HG03432 (cell line): Measurements from ENCODE around the gene DBI.

ENCODE experiments used
- ATAC-seq: cut with Tn5 transposase; IDR thresholded peaks from one replicate; pipeline ENCODE4 v1.9.1; 2021; ENCODE audit warnings: mild to moderate bottlenecking, moderate library complexity; ENCODE audit not compliant: unreplicated experiment

Gene DBI

DNA sequence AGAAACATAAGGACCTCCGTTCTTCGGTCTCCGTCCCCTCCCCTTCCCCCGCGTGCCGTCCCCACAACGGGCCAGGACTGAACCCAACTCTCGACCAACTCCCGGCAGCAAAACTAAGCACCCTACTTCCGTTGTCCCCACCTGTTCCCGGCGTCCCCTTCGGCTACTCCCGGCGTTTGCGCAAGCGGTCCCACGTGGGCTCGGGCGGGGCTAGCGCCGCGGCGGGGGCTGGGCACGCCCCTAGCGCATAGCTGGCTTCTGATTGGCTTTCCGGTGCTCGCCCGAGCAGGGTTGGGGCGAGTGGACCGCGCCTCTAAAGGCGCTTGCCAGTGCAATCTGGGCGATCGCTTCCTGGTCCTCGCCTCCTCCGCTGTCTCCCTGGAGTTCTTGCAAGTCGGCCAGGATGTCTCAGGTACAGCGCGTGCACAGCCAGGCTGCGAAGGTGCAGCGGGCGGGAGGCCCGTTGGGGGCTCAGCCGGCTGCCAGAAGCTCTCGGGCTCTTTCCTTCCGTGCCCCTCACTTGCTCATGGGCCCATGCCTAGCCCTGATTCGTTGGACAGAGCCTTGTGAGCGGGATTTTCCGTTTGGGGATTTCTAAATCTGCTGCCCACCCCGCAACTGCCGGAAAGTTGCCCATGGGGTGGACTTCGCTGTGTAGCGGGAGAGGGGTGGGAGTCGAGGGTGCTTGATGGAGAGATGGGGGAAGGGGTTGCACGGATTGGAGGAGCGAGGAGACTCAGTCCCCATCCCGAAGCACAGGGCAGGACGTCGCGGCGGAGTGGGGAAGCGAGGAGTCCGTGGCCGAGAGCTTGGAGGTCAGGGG lies at the start of gene DBI, which contains the start of gene C2orf76:
Gene DBI (plus strand): TSS at position 329 of the 823 bp plus-strand sequence. CDS start 75 bp downstream, at position 404.
Gene C2orf76 (minus strand): TSS at position 186 of the 823 bp plus-strand sequence. CDS start 26,875 bp downstream, outside the sequence.
- ATAC-seq = peak; percentile 96

DNA sequence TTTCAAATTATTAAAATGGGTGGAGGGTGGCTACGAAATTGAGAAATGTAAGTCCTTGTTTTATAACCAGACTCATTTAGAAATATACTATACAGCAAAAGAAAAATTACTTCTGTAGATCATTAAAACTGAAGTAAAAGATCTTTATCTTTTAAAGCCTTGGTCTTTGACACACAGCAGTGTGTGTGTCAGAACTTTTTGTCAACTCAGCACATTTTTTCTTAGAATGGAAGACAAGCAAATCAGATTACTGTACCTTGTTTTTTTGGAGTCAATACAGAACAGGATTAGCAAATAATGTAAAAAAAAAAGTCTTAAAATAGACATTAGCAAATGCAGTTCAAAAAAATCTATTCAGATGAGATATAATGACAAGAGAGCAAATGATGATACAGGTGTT lies 49.2 kb upstream of the DBI start:
- ATAC-seq = no peak

DNA sequence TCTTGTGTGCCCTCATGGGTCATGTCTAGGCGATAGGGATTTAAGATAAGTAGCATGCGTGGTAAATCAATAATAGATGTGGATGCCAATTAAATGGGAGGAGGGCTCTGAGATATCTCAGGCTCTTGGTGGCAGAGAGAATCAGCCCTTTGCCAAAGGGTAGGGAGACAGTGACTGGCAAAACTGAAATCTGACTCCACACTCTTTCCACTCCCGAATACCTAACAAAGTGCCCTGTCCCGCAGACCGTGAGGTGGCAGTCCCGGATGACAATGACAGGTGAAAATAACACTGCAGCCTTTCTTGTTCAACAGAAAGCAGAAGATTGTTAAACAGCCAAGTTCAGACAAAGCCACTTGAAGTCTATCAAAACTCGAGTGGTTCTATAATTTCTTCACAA lies 47.2 kb upstream of the DBI start:
- no peak for ATAC-seq

DNA sequence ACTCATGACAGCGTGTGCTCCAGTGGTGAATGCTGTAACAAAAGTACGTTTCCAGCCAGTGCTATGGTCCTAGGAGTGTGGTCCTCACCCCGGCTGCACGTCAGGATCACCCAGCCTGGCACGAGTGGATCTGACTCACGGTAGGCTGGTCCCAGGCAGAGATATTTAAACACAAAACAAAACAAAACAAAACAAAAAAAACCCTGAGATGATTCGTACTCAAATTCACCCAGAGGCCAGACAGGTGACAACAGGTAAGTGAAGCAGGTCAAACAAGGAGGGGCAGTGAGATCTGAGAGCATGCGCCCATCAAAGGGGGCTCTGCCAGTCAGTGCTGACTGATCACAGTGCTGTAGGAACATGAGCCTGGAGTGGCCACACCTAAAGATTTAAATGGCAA lies 43.3 kb upstream of the DBI start:
- no peak for ATAC-seq

DNA sequence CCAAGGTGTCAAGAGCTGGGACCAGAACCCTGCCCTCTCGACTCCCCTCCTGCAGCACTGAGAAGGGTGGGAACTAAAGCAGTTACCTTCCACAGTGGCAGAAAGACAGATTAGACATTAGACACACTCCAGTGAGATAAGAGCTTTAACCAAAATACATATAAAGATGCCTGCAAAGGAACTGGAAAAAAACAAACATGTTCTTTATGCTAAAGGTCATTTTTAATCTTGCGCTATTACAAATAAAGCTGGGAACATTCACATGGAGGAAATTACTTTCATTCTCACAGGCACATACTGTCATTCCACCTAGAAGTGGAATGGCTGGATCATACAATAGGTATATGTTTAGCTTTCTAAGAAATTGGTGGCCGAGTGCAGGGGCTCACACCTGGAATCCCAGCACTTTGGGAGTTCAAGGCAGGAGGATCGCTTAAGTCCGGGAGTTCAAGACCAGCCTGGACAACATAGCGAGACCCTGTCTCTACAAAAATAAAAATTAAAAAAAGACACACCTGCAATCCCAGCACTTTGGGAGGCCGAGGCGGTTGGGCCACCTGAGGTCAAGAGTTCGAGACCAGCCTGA lies 42.0 kb upstream of the DBI start:
- no peak for ATAC-seq

DNA sequence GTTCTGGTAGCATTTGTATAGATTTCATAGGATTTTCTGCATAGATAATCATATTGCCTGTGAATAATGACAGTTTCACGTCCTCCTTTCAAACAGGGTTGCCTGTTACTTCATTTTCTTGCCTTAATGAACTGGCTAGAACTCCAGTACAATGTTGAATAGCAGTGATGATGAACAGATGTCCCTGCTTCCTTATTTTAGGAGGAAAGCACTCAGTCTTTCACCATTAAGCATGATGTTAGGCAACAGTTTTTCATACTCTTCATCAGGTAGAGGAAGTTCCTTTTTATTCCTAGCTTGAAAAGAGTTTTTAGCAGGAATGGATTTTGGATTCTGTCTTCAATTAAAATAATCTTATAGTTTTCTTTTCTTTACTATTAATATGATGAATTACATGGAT lies 39.8 kb upstream of the DBI start:
- no peak for ATAC-seq

DNA sequence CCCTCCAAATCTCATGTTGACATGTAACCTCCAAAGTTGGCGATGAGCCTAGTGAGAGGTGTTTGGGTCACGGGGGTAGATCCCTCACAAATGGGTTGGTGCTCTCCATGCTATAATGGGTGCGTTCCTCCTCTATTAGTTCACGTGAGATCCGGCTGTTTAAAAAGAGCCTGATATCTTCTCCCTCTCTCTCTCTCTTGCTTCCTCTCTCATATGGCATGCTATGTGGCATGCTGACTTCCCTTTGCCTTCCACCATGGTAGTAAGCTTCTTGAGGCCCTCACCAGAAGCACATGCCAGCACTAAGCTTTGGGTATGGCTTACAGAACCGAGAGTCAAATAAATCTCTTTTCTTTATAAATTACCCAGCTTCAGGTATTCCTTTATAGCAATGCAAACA lies 39.3 kb upstream of the DBI start:
- ATAC-seq = no peak

DNA sequence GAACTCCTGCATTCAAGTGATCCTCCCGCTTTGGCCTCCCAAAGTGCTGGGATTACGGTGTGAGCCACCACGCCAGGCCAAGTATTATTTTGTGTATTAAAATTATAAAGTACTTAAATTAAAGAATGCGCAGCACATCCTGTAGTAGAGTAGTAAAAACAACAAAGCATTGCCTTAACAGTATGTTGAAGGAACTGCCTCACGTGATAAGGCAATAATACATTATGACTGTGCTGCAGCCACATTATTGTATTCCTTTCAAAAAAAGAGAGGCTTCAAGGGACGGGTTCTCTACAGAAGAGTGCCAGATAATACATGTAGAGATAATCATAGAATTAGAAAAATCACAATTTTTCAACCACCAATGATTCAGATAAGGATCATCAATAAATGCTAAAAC lies 33.8 kb upstream of the DBI start:
- ATAC-seq = no peak

DNA sequence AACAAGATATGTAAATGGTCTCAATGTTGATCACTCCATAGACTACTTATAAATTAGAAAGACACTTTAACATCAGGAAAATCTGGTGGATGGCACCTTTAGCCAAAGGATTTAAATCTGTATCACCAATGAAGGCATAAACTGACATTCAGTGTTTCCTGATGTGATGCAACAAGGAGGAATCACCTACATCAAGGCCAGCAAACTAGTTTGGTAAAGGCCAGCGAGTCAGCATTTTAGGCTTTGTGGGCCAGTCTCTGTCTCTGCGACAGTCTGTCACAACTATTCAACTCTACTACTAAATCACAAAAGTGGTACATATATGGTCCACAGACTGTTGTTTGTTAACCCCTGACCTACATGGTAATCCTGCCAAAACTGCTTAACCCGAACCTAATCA lies 33.4 kb upstream of the DBI start:
- ATAC-seq = no peak

DNA sequence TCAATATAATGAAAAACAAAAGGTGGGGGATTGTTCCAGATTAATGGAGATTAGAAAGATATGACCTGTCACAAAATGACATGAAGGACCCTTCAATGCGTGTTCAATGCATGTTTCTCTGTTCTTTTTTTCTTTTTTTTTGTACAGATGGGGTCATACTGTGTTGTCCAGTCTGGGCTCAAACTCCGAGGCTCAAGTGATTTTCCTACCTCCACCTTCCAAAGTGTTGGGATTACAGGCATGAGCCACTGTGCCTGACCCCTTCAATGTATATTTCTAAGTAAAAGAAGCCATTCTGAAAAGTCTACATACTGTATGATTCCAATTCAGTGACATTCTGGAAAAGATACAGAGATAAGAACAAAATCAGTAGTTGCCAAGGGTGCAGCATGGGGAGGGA lies 32.9 kb upstream of the DBI start:
- ATAC-seq = no peak

DNA sequence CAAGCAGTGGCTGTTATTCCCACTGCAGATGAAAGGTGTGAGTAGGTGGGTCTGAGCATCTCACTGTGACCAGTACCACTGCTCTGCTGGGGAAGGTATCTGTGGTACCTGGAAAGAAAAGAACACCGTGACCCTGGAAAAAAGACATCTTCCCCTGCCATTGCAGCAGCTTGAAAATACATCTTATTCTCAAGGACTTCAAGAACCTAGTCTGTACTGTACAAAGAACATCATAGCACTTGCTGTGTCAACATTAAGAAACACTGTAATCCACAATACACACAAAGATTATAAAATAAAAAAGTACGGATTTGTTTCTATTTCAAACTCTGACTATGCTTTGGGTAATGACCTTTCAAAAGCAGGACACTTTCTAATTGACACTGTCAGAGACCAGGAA lies 29.0 kb upstream of the DBI start:
- no peak for ATAC-seq

DNA sequence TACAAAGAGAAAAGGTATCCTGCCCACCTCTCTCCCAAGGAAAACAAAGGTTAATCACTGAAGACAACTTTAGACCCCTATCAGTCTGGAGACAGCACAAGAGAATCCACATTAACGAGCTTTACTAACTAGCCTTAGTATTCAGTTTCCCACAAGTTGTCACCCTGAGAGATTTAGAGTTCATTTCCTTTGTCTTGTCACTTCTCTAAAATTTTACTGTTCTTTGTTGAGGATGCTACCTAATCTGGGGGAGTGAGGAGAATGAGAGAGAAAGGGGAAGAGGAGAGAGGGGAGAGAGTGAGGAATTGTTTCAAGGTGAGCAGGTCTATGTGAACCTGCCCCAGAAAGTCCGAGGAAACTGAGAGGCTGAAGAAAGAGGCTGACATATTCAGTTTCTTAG lies 28.5 kb upstream of the DBI start:
- no peak for ATAC-seq

DNA sequence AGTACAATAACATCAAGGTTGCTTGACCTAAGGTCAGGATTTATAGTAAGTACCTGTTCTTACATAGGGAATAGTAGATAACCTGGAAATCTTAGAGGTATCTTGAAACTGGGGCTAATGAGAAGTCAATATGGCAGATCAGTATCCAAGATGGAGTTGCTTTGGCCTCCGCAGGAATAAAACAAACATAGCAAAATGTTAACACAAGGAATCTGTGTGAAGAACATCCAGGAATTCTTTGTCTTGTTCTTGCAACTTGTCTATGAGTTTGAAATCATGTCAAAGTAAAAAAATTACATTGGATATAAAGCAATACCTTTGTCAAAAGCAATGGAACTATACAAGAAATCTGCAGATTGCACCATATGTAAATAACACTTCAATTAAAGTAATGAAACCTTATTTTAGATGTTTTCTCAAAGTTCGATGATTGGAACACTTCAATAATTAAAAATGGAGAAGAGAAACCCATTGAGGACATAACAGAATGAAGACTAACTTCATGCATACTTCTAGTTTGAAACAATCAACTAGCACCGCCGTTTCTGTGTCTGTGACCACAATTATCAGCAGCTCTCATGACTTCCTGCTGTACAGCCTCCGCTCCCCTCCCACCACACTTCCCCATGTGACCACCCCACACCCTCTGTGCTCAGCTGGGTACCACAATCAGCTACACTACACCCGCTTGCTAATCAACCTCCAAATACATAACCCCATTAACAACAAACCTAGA lies 27.8 kb upstream of the DBI start:
- peak; percentile 100 for ATAC-seq

DNA sequence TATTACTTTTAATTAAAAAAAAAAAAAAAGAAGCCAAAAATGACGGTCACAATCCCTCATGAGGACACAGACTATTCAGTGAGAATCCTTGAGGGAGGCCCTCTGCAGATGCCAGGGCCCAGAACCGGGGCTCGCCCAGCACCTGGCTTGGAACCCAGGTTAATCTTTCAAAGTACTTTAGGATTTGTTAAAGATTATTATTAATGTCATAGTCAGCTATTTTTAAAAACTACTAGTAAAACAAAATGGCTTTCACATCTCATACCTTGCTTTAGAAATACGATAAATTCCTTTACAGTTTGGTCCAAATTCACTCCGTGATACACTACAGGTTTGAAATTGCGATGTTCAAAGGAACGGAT lies 27.2 kb upstream of the DBI start:
- no peak for ATAC-seq

DNA sequence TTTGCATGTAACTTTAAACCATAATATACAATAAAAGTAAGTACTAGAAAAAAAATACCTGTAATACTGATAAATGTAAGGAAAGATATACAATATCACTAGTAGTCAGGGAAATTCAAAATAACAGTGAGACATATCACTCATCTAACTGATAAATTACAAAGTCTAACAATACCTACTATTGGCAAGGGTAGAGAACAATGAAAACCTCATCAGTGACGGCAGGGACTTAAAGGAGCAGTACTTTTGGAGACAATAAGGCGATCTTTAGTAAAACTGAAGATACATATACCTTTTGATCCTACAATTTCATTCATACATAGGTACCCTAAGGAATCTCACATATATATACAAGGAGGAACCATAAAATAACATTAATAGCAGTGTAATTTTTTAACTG lies 25.1 kb upstream of the DBI start:
- ATAC-seq = no peak

DNA sequence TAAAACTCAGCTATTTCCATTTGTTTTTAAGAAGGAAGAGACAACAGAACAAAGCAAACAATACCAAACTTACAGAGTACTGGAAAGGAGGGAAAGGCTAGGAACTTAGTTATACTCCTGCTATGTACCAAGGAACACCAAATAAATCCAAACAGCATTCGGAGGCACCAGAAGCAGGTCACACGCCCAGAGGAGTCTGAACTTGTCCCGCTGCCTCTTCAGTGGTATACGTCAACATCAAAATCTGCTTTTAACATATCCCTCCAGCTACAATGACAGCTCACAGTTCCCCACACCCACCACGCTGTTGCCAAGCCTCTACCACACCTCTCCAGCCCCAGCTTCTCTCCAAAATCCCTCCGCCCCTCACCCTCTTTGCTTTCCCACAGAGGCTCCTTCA lies 17.5 kb upstream of the DBI start:
- ATAC-seq = no peak

DNA sequence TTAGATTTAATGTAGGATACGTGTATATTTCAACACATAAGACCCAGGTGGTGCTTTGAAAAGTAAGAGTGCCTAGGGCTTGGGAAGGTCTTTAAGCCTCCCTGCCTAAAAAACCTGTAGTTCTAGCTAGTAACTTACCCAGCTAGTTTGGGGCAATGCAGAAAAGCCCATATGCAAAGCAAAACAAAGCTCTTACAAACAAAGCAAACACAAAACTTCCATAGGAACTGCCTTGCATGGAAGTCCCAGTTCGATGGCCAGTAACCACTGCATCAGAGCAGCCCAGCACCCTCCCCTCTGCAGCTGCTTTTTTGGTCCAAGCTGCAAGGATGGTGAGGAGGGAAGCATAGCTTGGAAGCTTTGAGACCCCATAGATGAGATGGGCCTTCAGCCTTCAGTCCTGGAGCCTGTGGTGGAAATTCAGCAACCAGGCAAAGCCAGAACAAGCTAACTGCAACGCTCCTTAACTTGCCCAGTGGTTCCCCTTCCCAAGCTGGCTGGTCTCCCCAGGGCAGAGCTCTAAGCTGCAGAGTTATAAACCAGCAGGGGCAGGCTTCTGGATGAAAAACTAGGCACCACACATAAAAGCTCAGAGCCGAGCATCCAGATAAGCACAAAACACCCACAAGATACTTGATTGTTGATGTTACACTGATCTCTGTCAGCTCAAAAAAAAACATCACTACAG lies 16.3 kb upstream of the DBI start:
- ATAC-seq = no peak

DNA sequence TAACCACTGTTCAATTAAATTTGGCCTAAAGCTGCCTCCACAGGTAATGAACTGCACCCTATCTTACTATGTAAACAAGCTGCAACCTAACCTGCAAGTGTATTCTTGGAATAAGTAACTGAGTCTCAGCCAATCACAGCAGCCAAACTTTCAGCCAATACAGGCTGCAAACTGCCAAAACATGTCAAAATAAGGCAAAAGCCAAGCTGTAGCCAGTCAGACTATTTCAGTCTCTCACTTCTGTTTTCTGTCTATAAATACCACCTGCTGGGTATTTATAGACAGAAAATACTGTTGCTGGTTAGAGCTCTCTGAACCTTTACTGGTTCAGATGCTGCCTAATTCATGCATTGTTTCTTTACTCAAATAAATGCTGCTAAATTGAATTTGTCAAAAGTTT lies 14.4 kb upstream of the DBI start:
- peak; percentile 94 for ATAC-seq

DNA sequence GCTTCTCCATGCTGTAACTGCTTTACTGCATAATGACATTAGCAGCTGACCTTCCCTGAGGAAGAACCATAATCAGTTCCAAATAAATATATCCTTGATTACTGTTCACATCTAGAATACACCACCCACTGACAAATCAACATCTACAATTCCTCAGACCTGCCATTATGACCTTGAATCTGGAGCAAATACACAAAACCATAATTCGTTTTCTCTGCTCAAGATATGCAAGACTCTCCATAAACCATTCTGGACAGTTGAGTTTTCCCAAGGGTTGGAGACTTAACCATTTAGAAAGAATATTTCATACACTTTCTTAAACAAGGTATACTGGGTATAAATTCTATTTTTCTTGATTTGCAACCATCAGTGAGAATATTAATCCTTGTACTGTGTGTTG lies 11.9 kb upstream of the DBI start:
- no peak for ATAC-seq

DNA sequence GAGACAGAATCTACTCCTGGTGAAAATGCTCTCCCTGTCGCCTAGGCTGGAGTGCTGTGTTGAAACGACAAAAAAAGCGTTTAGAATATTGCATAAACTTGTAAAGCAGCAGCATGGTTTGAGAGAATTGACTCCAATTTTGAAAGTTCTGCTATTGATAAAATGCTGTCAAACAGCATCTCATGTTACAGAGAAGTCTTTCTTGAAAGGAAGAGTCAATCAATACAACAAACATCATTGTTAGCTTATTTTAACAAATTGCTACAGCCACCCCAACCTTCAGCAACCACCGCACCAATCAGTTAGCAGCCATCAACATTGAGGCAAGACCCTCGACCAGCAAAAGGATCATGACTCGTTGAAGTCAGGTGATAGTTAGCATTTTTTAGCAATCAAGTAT lies 7.0 kb upstream of the DBI start:
- ATAC-seq = no peak

DNA sequence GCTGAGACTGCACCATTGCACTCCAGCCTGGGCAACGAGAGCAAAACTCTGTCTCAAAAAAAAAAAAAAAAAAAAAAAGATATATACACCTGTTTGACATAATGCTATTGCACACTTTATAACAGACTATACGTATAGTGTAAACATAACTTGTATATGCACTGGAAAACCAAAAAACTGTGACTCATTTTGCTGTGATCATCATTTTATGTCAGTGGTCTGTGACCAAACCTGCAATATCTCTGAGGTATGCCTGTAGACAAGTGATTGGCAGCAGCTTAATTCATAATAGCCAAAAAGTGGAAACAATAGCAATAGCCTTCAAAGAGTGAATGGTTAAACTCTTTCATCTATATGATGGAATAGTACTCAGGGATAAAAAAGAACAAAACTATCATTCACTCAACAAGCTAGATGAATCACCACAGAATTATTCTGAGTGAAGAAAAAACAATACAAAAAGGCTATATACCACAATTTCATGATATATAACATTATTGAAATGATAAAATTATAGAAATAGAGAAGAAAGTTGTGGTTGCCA lies 6.3 kb upstream of the DBI start:
- no peak for ATAC-seq
